ENCODE measurements around the gene ECI2.
"Not testable (repeated sequence)": the region's sequence is repeated elsewhere in the genome, so short reads cannot be mapped to it uniquely, and the experiment has no call there.

The ECI2 gene

GRCh38 chr6:4101298-4101697 lies 34.1 kb downstream of the ECI2 start:
- no peak for DNase-seq

- no peak for DNase-seq
These were observed 34.7 kb downstream of the ECI2 start for GRCh38 chr6:4100655-4101054.

GRCh38 chr6:4093288-4093687 lies 42.1 kb downstream of the ECI2 start:
- DNase-seq = peak; percentile 14

GRCh38 chr6:4091941-4092340 lies 43.4 kb downstream of the ECI2 start:
- no peak for DNase-seq

GRCh38 chr6:4090043-4090442 lies 45.3 kb downstream of the ECI2 start:
- DNase-seq = not testable (repeated sequence)

GRCh38 chr6:4088704-4089103 lies 46.7 kb downstream of the ECI2 start:
- DNase-seq = no peak

GRCh38 chr6:4085332-4085700 lies 50.1 kb downstream of the ECI2 start:
- no peak for DNase-seq

- no peak for DNase-seq
These were observed 50.7 kb downstream of the ECI2 start for GRCh38 chr6:4084444-4085331.

GRCh38 chr6:4078691-4079471 lies 56.5 kb downstream of the ECI2 start, which contains the start of gene FAM217A:
FAM217A (minus strand) TSS chr6:4079137; CDS start chr6:4077414, 1,723 bp downstream.
- DNase-seq = no peak

GRCh38 chr6:4074478-4075235 lies 60.7 kb downstream of the ECI2 start:
- no peak for DNase-seq

- no peak for DNase-seq
These were observed 64.0 kb downstream of the ECI2 start for GRCh38 chr6:4071330-4071729.

GRCh38 chr6:4069199-4069598 lies 66.2 kb downstream of the ECI2 start:
- DNase-seq = no peak

- DNase-seq = no peak
These were observed 67.7 kb downstream of the ECI2 start for GRCh38 chr6:4067673-4068072.

GRCh38 chr6:4066029-4066755 lies 69.2 kb downstream of the ECI2 start:
- DNase-seq = no peak
